HCT116 (cell line): ENCODE measurements around the gene EML2.

Experiments used
- EGR1 ChIP-seq: IDR thresholded peaks from 2 replicates; pipeline ENCODE4 v1.6.1; 2012; ENCODE audit warnings: low read depth
- POLR2A ChIP-seq: IDR thresholded peaks from 2 replicates; pipeline ENCODE4 v1.7.0; 2011; ENCODE audit warnings: borderline replicate concordance; ENCODE audit not compliant: insufficient read depth, insufficient read length; ENCODE audit errors: extremely low read depth
- RAD21 ChIP-seq: IDR thresholded peaks from 2 replicates; pipeline ENCODE4 v1.6.1; 2012; ENCODE audit warnings: low read depth, mild to moderate bottlenecking
- YY1 ChIP-seq: IDR thresholded peaks from 2 replicates; pipeline ENCODE4 v1.6.1; 2011; ENCODE audit warnings: low read length, low read depth, moderate library complexity, mild to moderate bottlenecking; ENCODE audit not compliant: insufficient replicate concordance; ENCODE audit errors: extremely low read depth
- TF ChIP-seq, protein P1 (sequence below), 3 experiments: fragments of 200-600 bp in 1 of 3; sonication (generic) in 1 of 3; IDR thresholded peaks in 2 of 3; conservative IDR thresholded peaks in 1 of 3; 2 replicates each; pipeline ENCODE4 v1.5.1; 2012 to 2017; ENCODE audit warnings: low read depth in 2 of 3, low read length in 2 of 3, antibody characterized with exemption in 1 of 3, borderline replicate concordance in 1 of 3, control low read depth in 1 of 3, mild to moderate bottlenecking in 1 of 3, mixed read lengths in 1 of 3, mixed run types in 1 of 3, moderate library complexity in 1 of 3; ENCODE audit not compliant: insufficient read depth in 1 of 3

DNA sequence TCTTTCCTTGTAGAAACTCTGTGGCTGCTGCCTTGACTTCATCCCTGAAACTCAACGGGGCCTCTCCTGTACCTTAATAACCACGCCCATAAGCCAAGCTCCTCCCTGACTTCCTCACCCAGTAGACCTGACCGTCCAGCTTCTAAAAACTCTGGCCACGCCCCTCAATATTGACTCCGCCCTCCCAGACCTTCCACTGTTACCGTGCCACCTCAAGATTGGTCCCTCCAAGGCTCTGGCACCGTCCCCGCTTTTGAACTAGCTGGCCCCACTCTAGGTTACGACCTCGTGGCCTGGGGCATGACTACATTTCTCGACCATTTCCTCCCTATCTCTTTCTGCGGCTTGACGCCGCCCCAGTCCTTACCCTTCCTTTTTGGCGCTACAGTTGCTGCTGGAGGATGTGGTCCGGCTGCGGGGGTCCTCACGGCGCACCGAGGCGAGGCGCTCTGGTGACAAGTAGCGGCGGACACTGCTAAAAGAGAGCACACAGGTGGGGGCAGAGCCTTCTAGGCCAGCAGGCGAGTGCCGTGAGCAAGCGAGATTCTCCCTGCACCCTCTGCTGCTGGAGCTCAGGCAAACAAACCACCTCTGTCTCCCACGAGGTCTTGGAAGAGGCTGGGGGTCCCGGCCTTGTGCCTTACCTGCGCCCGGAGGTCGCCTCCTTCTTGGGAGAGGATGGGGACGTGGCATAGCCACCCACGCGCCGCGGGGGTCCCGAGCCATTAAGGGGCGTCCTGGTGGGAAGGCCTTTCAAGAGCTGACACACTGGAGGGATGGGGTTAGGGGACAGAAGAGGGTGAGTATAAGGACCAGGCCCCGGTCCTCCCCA lies 2.3 kb upstream of the EML2 start:
- TF ChIP-seq, protein P1, sequence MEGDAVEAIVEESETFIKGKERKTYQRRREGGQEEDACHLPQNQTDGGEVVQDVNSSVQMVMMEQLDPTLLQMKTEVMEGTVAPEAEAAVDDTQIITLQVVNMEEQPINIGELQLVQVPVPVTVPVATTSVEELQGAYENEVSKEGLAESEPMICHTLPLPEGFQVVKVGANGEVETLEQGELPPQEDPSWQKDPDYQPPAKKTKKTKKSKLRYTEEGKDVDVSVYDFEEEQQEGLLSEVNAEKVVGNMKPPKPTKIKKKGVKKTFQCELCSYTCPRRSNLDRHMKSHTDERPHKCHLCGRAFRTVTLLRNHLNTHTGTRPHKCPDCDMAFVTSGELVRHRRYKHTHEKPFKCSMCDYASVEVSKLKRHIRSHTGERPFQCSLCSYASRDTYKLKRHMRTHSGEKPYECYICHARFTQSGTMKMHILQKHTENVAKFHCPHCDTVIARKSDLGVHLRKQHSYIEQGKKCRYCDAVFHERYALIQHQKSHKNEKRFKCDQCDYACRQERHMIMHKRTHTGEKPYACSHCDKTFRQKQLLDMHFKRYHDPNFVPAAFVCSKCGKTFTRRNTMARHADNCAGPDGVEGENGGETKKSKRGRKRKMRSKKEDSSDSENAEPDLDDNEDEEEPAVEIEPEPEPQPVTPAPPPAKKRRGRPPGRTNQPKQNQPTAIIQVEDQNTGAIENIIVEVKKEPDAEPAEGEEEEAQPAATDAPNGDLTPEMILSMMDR (IDR thresholded peaks at IDR 0.05 in 2 of 3, conservative IDR thresholded peaks at IDR 0.05 in 1 of 3; ENCODE audit: borderline replicate concordance in 1 of 3, insufficient read depth in 1 of 3, low read depth in 2 of 3, low read length in 2 of 3), result no peak
- no peak for TF ChIP-seq RAD21
- peak; percentile 3 for TF ChIP-seq YY1
- TF ChIP-seq POLR2A, result peak; percentile 33
- no peak for TF ChIP-seq EGR1
